ES-I3 (cell line): ENCODE results near the gene RAPGEF6.
"Not testable (repeated sequence)": the region's sequence is repeated elsewhere in the genome, so short reads cannot be mapped to it uniquely, and the experiment has no call there.

ENCODE experiments used
- H3K36me3 ChIP-seq: 2 replicates; pipeline ENCODE4 v1.6.1; 2013; ENCODE audit warnings: mild to moderate bottlenecking, low read length, control low read depth, moderate library complexity; ENCODE audit not compliant: insufficient read depth
- H3K4me1 ChIP-seq: 2 replicates; pipeline ENCODE4 v1.6.1; 2013; ENCODE audit warnings: mild to moderate bottlenecking, control low read depth, low read length; ENCODE audit not compliant: insufficient read depth
- H3K9ac ChIP-seq: 2 replicates; pipeline ENCODE4 v1.6.1; 2013; ENCODE audit warnings: low read depth, mild to moderate bottlenecking, low read length, moderate library complexity
- H3K9me3 ChIP-seq: 2 replicates; pipeline ENCODE4 v1.6.1; 2013; ENCODE audit warnings: mild to moderate bottlenecking, low read length, moderate library complexity; ENCODE audit not compliant: control insufficient read depth, insufficient read depth

RAPGEF6 gene

GRCh38 chr5:131634238-131634637 is 791 bp downstream of the RAPGEF6 start:
- H3K9ac ChIP-seq, result peak overlapping the region; percentile 85
- peaks cover 5% of the 10 kb centered on the region for H3K4me1 ChIP-seq
- no peaks in the 10 kb centered on the region for H3K36me3 ChIP-seq
- no peaks in the 10 kb centered on the region for H3K9me3 ChIP-seq

GRCh38 chr5:131633830-131634229 is 1.2 kb downstream of the RAPGEF6 start:
- Histone ChIP-seq H3K4me1 (peaks cover 5% of the 10 kb centered on the region), H3K9me3 (no peaks in the 10 kb centered on the region), H3K9ac (peak overlapping the region; percentile 85), H3K36me3 (no peaks in the 10 kb centered on the region)

GRCh38 chr5:131630963-131631350 is 4.1 kb downstream of the RAPGEF6 start:
- Histone ChIP-seq H3K9me3 (no peaks in the 10 kb centered on the region), H3K36me3 (no peaks in the 10 kb centered on the region), H3K9ac (no peak overlapping the region), H3K4me1 (no peaks in the 10 kb centered on the region; the same call in 1 of the 2 replicates)

GRCh38 chr5:131630208-131630962 is 4.6 kb downstream of the RAPGEF6 start:
- H3K9ac ChIP-seq, result no peak overlapping the region
- H3K4me1 ChIP-seq, result no peaks in the 10 kb centered on the region; the same call in 1 of the 2 replicates
- no peaks in the 10 kb centered on the region for H3K9me3 ChIP-seq
- no peaks in the 10 kb centered on the region for H3K36me3 ChIP-seq

- no peak overlapping the region for H3K9ac ChIP-seq
- H3K9me3 ChIP-seq, result no peaks in the 10 kb centered on the region
- H3K36me3 ChIP-seq, result no peaks in the 10 kb centered on the region
- no peaks in the 10 kb centered on the region; the same call in 1 of the 2 replicates for H3K4me1 ChIP-seq
Measured at GRCh38 chr5:131628990-131629389, 6.0 kb downstream of the RAPGEF6 start.

DNA sequence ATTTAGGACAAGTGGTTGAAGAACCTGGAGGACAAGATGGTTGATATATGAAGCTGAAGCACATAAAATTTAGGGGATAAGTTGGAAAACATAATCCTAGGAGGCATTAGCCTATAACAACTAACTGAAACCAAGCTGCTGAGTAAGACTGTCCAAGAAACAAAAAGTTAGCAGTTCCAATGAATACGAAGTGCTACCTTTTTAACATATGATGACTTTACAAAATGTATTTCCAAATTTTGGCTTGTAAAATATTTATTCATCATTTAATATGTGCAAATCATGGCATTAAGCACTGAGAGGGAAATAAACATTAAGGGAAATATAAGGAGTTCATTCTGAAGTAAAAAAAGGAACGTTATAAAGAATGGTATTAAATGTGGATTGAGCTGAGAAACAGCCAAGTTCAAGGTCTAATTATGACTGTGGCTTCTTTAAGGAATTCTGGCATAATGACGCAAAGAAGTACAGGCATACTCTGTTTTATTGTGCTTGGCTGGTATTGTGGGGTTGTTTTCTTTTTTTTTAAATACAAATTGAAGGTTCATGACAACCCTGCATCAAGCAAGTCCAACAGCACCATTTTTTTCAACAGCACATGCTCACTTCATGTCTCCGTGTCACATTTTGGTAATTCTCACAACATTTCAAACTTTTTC is 7.7 kb downstream of the RAPGEF6 start:
- Histone ChIP-seq H3K4me1 (no peaks in the 10 kb centered on the region; the same call in 1 of the 2 replicates), H3K9ac (no peak overlapping the region), H3K9me3 (no peaks in the 10 kb centered on the region), H3K36me3 (no peaks in the 10 kb centered on the region)

DNA sequence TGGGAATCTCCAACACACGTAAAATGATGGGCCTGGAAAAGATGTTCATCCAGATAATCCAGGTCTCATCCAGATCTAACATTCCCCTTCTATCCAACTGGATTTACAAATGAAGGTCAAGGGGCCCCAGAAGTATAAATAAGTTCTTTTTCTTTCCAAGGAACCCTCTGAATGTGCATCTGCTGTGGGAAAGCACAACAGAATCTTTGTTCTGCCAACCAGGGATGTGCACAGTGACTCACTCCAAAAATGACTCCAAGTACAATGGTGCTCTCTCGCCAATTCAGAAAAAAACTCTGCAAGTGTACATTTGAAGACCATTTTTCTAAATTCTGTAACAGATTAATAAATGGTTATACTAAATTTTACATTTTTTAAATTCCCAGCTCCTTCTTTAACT is 12.4 kb downstream of the RAPGEF6 start:
- Histone ChIP-seq H3K4me1 (no peaks in the 10 kb centered on the region), H3K9me3 (no peaks in the 10 kb centered on the region), H3K36me3 (no peaks in the 10 kb centered on the region), H3K9ac (no peak overlapping the region)

DNA sequence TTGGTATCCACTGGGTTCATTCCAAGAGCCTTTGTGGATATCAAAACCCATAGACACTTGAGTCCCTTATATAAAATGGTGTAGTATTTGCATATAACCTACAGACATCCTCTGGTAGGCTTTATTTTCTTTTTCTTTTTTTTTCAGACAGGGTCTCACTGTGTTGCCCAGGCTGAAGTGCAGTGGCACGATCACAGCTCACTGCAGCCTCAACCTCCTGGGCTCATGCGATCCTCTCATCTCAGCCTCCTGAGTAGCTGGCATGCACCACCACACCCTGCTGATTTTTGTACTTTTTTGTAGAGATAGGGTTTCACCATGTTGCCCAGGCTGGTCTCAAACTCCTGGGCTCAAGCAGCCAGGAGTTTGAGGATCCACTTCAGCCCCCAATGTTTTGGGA is 13.9 kb downstream of the RAPGEF6 start:
- not testable (repeated sequence) for H3K4me1 ChIP-seq, H3K9me3 ChIP-seq

GRCh38 chr5:131619102-131619501 is 15.9 kb downstream of the RAPGEF6 start:
- no peaks in the 10 kb centered on the region for H3K4me1 ChIP-seq
- no peaks in the 10 kb centered on the region for H3K36me3 ChIP-seq
- no peak overlapping the region for H3K9ac ChIP-seq
- no peaks in the 10 kb centered on the region for H3K9me3 ChIP-seq

More for the DNA sequence above, 13.9 kb downstream of the RAPGEF6 start:
- not testable (repeated sequence) for H3K36me3 ChIP-seq, H3K9ac ChIP-seq

GRCh38 chr5:131617140-131617822 is 17.7 kb downstream of the RAPGEF6 start:
- Histone ChIP-seq H3K4me1 (no peaks in the 10 kb centered on the region), H3K36me3 (no peaks in the 10 kb centered on the region), H3K9ac (no peak overlapping the region)

DNA sequence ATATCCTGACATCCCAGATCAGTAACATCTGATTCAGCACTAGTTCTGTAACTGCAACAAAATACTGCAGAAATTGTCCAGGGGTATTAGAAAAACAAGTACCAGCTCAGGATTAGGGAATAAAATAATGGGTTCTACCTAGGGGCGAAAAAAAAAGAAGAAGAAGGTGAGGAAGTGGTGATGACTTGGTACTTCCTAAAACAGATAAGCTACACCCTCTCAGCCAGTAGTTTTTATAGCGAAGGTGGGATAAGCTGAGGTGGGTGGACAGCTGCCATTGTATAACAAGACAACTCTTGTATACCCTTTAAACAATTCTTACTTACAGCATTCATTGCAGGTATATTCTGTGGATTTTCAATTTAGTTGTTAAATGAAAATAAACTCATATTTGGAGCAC is 19.1 kb downstream of the RAPGEF6 start:
- no peaks in the 10 kb centered on the region for H3K36me3 ChIP-seq
- H3K9me3 ChIP-seq, result no peaks in the 10 kb centered on the region
- no peak overlapping the region for H3K9ac ChIP-seq
- 0 out of 2 replicates have a peak, but pooled peaks cover under 1% of the 10 kb centered on the region for H3K4me1 ChIP-seq

More at GRCh38 chr5:131617140-131617822, 17.7 kb downstream of the RAPGEF6 start:
- no peaks in the 10 kb centered on the region for H3K9me3 ChIP-seq

GRCh38 chr5:131613423-131613822 is 21.6 kb downstream of the RAPGEF6 start:
- Histone ChIP-seq H3K4me1 (peaks cover 10% of the 10 kb centered on the region), H3K9ac (no peak overlapping the region), H3K36me3 (no peaks in the 10 kb centered on the region), H3K9me3 (no peaks in the 10 kb centered on the region)

GRCh38 chr5:131611064-131611381 is 24.0 kb downstream of the RAPGEF6 start:
- H3K36me3 ChIP-seq, result no peaks in the 10 kb centered on the region
- no peaks in the 10 kb centered on the region for H3K9me3 ChIP-seq
- no peak overlapping the region for H3K9ac ChIP-seq
- peaks cover 19% of the 10 kb centered on the region for H3K4me1 ChIP-seq

- H3K36me3 ChIP-seq, result no peaks in the 10 kb centered on the region
Measured at GRCh38 chr5:131610198-131611063, 24.6 kb downstream of the RAPGEF6 start.

More at GRCh38 chr5:131610198-131611063, 24.6 kb downstream of the RAPGEF6 start:
- no peak overlapping the region for H3K9ac ChIP-seq
- no peaks in the 10 kb centered on the region for H3K9me3 ChIP-seq
- H3K4me1 ChIP-seq, result peaks cover 19% of the 10 kb centered on the region
